Hematopoietic multipotent progenitor cell treated with erythropoietin and hydrocortisone succinate and interleukin-3 and kit ligand, for 17 days (in vitro differentiated cells): ENCODE data around the gene INPP5J.
"Not testable (repeated sequence)": the region's sequence is repeated elsewhere in the genome, so short reads cannot be mapped to it uniquely, and the experiment has no call there.

ENCODE experiments used
- DNase-seq: peaks from one replicate; pipeline ENCODE4 v3.0.0-alpha.2; 2015; ENCODE audit warnings: low spot score

The INPP5J gene

GRCh38 chr22:31102441-31103081, 20.2 kb upstream of the INPP5J start:
- no peak for DNase-seq

DNA sequence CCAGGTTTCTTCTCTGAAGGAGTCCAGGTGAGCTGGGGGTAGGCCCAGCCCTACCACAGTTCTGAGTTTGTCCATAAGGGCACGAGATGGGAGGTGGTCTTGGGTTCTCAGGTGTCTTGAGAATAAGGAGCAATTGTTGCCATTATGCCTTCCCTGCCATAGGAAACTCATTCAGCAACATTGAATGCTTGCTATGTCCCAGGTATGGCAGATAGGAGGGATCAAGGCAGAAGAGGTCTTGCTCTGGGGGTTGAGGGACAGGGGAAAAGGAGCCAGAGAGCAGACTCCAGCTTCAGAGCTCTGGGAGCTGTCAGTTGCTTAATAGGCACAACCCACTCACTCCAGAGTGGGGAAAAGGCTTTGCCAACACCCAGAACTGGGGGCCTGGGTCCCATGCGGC, 19.7 kb upstream of the INPP5J start:
- DNase-seq, result no peak

DNA sequence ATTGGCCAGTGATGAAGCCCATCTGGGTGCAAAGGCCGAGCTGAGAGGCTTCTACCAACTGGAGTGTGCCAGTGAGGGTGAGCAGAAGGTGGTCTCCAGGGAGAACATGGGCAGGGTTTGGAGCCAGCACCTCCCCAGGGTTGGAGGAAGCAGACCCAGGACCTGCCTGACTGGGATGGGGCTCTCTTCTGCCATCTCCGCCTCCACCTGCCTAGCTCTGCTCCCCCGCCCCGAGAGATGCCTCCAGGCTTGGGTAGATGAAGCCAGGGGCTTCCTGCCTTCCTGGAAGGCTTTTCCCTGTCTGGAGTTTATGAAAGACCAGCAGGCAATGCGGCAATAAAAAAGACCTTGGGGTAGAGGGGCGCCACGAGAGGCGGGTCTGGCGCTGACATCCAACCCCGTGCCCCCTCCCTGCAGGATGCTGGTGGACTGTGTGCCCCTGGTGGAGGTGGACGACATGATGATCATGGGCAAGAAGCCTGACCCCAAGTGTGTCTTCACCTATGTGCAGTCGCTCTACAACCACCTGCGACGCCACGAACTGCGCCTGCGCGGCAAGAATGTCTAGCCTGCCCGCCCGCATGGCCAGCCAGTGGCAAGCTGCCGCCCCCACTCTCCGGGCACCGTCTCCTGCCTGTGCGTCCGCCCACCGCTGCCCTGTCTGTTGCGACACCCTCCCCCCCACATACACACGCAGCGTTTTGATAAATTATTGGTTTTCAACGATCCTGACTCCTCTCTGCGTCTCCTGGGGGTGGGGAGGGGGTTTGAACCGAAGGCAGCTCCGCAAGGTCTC, 18.7 kb upstream of the INPP5J start:
- no peak for DNase-seq

DNA sequence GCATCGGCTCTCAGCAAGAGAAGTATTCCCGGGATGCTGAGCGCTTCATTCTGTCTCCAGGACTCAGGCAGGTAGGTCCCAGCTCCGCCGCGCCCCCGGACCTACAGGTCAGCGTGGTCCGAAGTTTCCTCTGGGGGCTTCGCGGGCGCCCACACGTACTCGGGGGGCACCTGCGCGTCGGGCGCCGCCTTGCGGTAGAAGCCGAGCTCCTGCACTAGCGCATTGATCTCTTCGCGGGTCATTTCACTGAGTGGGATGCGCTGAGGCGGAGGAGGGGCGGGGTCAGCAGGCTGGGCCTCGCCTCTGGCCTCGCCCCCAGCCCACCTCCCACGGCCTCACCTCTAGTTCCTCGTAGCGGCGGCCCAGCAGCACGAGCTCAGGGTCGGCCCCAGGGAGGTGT, 17.9 kb upstream of the INPP5J start:
- DNase-seq, result no peak

GRCh38 chr22:31105282-31105929, 17.4 kb upstream of the INPP5J start:
- DNase-seq, result no peak

GRCh38 chr22:31106001-31106571, 16.7 kb upstream of the INPP5J start:
- no peak for DNase-seq

DNA sequence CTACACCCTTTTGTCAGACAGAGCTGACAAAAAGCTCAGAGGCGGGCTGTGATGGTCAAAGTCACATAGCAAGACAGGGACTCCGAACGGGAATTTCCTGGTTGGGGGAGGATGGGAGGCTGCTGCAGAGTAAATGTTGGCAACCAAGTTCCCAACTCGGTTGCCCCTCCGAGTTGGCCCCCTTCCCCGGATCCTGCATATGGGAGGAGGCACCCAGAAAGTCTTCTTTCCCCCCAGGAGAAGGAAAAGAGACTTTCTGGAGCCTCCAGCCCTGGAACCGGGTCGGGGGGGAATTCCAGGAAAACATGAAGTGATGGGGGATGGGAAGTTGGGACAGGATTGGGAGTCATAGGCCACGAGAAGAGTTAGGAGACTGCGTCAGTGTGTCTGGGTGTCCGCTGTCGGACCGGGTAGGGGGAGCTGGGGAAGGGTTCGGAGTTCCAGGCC, 16.0 kb upstream of the INPP5J start:
- no peak for DNase-seq

GRCh38 chr22:31107178-31107893, 15.4 kb upstream of the INPP5J start, which contains the start of gene SELENOM:
Gene SELENOM (minus strand): TSS chr22:31107568. CDS start chr22:31107505, 63 bp downstream.
- DNase-seq, result peak; percentile 91

- DNase-seq, result no peak
Measured at GRCh38 chr22:31107894-31108218, 14.9 kb upstream of the INPP5J start.

- DNase-seq, result not testable (repeated sequence)
Measured at GRCh38 chr22:31112547-31113091, 10.1 kb upstream of the INPP5J start.

GRCh38 chr22:31118046-31118820, 4.5 kb upstream of the INPP5J start:
- no peak for DNase-seq

DNA sequence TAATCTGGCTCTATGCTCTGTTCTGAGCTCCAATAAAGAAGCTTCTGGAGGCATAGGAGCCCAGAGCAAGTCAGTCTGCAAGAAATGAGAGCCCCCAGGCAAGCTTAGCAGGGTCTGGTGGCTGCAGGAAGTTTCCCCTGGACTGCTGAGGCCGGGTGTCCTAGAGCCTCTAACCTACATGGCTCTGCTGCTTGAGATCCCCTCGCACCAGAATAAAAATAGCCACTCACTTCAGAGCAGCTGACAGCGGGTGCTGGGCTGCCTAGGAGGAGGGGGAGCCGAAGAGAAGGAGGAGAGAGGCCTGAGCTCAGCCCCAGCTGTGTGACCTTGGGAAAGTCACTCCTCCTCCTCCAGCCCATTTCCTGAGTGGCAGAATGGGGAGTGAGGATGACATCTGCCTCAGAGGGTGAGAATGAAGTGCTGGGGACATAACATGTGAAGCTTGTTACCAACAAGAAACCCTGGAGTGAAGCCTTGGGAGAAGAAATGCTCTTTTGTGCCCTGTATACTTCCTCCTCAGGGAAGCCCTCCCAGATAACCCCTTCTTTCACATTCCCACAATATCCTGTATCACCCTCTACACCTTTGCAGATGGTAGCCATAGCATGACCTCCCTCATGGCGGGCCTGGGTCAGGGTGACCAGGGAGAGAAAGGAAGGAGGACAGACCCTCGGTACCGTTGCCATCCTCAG, 3.6 kb upstream of the INPP5J start:
- DNase-seq, result no peak

- no peak for DNase-seq
Measured at GRCh38 chr22:31120230-31120629, 2.5 kb upstream of the INPP5J start.

DNA sequence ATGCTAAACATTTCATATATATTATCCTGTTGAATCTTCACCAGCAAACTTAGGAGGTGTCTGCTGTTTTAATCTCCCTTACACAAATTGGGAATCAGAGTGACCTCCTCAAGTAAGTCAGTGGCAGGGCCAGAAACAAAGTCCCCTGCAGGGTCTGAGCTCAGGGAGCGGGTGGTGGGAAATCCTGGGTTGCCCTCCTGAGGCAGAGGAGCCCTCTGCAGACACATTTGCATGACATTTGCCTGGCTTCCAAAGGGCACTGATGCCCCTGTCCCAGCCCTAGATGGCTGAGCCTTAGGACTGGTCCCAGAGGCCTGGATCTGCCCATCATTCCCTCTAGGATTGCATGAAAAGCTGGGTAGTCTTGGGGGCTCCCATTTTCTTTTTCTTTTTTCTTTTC, 2.1 kb upstream of the INPP5J start:
- DNase-seq, result no peak

GRCh38 chr22:31121403-31121802, 1.4 kb upstream of the INPP5J start:
- DNase-seq, result no peak

DNA sequence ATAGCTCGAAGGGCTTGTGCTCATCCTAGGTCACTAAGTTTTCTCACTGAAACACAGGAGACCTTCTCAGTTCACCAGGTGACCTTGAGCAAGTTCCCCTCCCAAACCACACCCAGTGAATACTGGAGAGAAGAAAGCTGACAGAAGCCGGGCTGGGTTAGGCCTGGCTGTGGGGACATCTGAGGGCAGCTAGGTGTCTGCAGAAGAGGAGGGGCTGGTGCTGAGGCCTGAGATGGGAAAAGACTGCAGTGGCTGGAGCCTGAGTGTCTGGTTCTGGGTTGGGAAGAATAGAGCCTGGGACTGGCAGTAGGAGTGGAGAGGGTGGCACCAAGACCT, 602 bp upstream of the INPP5J start:
- DNase-seq, result no peak

DNA sequence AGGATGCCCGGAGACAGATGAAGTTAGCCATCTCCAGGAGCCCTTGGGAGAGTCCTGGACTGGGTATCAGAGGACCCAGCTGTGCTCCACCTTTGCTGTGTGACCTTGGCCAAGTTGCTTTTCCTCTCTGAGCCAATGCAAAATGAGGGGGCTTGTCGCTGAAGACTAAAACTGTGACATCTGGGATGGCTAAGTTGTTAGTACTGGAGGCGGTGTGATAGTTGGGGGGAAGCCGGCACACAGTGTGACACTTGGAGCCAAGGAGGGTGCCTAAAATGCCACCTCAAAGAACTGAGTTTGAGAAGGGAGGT, 481 bp downstream of the INPP5J start:
- no peak for DNase-seq

DNA sequence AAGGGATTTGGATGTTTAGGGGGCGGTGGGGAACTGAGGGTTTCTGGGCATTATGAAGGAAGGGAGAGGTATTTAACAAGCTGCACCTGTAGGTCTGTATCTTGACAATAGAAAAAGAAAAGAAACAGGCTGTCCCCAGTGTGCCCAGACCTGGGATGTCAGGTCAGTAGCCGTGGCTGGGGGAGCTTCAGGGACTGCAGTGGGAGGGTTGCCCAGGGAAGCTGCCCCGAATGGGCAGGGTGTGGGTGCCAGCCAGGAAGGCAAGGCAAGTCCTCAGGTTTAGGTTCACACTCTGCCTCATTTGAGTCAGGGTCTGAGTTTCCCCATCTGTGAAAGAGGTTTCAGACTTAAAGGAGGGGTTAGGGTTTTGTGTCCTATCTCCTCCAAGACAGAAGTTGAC, 1.5 kb downstream of the INPP5J start:
- DNase-seq, result no peak

- DNase-seq, result no peak
Measured at GRCh38 chr22:31124811-31125465, 2.2 kb downstream of the INPP5J start.

- no peak for DNase-seq
Measured at GRCh38 chr22:31125521-31126117, 2.9 kb downstream of the INPP5J start.
